ENCODE data around the gene JUND. TPM values are rescaled to one million over a fixed set of nuclear protein-coding genes. Genes with fewer than 3 reads are reported as not detected.

JUND gene
- total RNA-seq, 1 experiment from 2014 or later, result 379 TPM

DNA sequence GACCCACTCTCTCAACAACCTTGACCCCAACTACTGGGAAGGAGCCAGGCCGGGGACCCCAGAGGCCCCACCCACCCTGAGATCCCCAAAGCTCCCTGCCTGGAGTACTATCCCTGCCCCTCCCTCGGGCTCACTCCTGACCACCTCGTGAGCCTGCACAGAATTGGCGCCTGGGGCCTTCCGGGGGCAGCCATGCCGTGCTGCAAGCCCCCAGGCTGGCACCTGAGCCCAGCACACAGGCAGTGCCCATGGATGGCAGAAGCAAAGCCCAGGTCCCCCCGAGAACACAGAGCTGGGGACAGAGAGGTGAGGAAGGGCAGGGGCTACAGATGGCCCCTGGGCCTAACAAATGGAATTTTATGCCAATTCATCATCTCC is 27.5 kb upstream of the JUND start:
- DNase-seq (ENCODE audit: low spot score), result no peak

DNA sequence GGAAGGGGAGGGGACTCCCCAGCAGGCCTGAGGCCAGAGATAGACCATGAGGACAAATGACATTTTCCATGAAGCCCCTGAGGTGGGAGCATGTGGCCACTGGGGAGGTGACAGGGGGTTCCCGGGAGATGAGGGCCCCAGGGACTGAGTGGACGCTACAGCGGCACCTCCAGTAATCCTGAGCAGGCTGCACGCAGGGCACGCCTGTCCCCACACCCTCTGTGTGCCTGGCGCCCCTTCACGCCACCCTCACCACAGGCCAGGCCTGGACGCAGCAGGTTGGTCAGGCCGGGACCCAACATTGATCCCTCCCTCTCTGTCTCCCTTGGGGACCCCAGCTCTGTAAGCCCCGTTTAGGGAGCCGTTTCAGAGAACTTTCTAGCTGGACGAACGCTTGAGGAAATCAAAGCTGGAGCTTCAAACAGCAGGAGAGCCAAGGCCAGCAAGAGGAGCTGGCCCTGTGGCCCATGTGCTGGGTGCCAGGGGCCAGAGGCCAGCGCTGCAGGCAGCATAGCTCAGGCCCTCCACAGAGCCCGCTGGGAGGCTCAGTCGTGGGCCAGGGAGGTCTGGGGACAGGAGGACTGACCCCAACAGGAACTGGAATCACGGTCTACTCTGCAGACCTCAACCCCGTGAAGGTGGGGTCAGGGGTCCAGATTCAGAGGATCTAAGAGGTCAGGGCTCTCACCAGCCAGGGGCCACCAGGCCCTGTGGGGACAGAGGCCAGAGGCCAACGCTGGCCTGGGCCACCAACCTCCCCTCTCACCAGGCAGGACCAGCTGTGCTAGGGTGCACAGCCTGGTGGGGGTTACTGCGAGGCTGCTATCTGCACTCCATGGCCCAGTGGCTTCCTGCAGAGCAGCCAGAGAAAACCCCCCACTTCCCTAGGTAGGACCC is 26.9 kb upstream of the JUND start:
- DNase-seq (ENCODE audit: low spot score), result no peak

DNA sequence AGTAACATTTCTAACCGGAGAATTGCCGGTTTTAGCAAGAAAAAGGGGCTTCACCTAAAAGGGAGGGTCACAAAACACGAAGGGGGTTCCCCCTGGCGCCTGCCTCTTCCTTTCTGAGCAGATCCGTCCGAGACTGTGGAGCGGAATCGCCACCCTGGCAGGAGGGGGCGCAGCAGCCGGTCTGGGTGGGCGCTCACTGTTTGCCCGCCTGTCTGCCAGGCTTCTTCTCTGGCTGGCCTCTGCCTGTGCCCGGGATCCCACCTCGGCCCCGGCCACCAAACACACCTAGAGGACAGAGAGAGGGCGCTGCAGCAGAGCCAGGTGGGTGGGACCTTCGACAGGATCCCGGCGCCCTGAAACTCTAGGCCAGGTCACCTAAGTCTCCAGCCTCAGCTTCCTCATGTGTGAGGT is 25.9 kb upstream of the JUND start:
- no peak for DNase-seq (ENCODE audit: low spot score)

DNA sequence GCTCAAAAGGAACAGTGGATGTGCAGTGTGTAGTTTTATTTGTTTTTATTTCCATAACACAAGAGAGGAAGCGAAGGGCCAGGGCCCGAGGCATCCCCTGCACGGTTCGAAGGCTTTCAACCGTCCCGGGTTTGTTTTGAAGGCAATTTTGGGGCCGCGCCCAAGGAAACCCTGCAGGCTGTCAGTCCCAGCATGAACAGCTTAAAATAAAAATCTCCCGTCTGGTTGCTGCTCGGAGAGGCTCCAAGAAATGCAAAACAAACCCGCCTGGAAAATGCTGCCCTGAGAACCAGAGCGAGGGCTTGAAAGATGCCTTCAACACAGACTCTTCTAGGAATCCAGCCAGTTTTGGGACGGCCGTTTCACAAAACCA is 25.5 kb upstream of the JUND start:
- DNase-seq (ENCODE audit: low spot score), result no peak

DNA sequence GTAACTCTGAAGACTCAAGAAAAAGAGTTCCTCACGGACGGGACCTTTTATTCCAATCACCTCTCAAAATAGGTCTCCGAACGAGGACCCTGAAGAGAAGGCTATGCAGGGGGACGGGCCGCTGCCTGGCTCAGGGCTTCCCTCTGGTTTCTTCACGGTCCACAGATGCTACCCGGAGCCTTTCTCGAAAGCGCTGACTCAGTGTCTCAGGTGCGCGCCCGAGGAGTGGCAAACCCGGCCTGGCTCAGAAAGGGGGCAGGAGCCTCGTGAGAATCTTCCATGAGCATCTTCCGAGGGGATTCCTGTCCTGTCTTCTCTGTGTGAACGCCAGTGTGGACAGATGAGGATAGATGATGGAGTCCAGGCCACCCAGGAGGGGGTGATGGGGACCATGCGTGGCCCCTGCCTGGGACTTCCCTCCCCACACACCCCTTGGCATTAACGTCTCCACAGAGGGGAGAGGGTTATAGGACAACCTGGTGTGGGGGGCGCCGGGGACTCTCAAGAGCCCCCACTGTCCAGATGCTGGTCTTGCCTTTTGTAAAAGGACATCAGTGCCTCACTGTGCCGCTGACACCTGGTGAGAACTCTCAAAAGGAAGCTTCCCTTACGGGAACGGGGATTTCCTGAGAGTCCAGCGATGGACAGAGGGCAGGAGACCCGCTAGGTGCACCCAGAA is 24.9 kb upstream of the JUND start:
- DNase-seq (ENCODE audit: low spot score), result no peak

DNA sequence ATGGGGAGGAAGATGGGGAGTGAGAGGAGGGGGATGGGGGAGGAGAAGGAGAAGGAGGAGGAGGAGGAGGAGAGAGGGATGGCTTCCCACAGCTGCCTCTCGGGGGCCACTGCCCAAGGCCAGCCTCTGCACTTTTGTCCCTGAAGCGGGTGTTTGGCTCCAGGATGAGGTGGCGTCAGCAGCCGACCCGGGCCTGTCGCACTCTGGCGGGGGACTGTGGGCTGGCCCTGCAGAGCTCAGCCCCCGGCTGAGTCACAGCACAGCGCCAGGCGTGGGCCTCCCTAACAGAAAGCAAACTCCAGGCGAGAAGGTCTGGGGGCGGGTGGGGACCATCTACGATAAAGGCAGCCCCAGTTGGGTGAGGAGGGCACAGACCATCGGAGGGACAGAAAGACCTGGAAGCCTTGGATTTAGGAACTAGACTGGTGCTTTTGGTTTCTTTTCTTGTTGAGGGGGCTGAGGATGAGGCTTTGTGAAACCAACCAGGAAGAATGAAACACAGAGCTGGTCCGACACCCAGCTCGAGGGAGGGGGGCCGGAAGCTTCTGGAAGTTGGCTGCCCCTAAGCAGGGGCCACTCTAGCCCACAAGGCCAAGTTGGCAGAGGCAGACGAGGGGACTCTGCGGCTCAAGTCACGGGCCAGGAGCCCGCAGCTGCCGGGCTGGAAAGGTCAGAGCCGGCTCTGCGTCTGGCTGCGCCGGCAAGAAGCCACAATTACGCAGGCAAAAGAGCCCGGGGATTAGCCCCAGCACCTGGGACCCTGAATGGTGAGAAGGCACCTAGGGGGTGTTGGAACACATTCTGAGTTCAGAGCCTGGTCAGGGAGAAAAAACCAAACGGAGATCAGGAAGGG is 23.3 kb upstream of the JUND start:
- peak; percentile 60 for DNase-seq (ENCODE audit: low spot score)

DNA sequence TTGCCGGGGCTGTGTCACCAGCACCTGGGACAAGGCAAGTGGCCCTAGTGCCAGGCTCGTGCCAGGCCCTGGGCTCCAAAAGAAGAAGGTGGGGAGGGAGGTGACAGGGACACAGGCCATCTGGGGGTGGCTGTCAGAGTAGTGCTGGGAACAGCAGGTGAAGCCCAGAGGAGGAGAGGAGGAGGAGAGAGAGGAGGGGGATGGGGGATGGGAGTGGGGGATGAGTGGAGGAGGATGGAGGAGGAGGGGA is 22.7 kb upstream of the JUND start:
- peak; percentile 12 for DNase-seq (ENCODE audit: low spot score)

DNA sequence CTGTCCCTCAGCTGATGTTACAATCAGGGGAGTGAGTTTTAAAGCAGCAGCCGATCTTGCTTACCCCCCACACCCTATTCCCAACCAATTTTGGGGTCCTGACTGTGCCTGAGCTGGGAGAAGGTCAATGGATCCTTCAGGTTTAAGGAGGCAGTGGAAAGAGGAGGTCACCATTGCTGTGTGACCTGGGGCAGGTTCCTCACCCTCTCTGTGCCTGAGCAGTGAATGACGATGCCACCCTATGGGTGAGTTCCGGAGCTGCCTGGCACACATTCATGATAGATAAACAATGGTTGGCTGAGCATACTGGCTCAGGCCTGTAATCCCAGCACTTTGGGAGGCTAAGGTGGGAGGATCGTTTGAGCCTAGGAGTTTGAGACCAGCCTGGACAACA is 20.3 kb upstream of the JUND start:
- DNase-seq (ENCODE audit: low spot score), result no peak

DNA sequence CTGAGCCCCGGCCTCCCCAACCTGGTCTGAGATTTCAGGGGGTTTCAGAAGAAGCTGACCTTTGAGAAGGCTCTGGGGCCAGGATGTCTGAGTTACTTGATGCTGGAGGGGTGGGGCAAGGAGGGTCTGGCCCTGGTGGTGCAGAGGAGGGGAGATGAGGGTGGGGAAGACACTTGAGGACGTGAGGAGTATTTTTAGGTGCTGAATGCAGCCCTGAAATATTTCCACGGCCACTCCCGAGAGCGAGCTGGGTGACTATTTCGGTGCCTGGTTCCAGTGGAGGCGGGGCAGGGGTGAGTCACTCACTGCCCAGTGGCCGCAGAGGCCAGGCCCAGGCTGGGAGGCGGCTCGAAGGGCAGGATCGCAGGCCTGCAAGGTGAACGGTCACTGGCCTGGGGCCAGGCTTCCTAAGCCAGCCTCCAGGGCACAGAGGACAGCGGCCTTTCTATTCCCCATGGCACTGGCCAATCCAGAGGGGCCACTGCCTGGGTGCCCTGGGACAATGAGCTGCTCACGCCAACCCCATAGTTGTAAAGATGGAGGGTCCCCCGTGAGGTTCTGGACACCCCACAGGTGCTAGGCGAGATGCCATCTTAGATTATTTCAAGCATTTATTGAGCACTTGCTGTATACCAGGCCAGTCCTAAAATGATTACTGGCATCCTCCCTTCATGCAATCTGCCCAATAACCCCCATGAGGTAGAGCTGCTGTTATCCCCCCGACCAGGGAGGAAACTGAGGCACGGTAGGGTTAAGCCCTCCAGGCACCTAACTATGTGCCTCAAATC is 19.7 kb upstream of the JUND start:
- DNase-seq (ENCODE audit: low spot score), result peak; percentile 39

DNA sequence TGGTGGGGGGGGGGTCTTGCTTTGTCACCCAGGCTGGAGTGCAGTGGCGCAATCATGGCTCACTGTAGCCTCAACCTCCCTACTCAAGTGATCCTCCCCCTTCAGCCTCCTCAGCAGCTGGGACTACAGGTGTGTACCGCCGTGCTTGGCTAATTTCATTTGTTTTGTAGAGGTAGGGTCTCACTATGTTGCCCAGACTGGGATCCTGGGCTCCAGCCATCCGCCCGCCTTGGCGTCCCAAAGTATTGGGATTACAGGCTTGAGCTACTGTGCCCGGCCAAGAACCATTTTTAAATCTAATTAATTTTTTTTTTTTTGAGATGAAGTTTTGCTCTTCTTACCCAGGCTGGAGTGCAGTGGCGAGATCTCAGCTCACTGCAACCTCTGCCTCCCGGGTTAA is 18.2 kb upstream of the JUND start:
- no peak for DNase-seq (ENCODE audit: low spot score)

DNA sequence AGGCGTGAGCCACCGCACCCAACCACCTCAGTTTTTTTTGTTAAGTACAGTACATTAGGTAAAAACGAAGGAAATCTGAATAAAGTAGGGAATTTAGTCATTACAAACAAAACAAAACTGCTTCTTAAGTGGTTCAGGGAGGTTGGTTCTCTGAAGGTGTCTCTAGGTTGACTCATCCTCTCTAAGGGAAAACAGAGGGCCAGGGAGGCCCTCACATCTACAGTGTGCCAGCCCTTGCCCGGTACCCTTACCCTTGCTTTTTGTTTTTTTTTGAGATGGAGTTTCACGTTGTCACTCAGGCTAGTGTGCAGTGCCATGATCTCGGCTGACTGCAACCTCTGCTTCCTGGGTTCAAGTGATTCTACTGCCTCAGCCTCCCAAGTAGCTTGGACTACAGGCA is 17.2 kb upstream of the JUND start:
- DNase-seq (ENCODE audit: low spot score), result no peak

DNA sequence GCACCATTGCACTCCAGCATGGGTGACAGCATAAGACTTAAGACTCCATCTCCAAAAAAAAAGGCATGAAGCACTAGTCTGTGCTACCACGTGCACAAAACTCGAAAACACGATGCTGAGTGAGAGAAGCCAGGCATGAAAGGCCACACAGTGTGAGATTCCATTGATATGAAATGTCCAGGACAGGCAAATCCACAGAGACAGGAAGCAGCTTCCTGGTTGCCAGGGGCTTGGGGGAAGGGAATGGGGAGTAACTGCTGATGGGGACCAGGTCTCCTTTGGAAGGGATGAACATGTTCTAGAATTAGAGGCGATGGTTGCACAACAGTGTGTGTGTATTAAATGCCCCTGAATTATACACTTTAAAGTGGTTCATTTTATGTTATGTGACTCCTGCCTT is 15.9 kb upstream of the JUND start:
- DNase-seq (ENCODE audit: low spot score), result no peak

DNA sequence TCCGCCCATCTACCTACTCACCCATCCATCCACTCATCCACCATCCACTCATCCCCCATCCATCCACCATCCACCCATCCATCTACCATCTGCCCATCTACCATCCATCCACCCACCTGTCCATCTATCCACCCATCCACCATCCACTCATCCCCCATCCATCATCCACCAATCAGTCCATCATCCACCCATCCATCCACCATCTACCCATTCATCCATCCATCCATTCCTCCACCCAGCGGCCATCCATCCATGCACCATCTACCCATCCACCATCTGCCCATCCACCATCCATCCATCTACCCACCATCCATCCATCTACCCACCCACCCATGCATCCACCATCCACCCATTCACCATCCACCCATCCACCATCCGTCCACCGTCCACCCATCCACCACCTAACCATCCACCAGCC is 13.6 kb upstream of the JUND start:
- no peak for DNase-seq (ENCODE audit: low spot score)

DNA sequence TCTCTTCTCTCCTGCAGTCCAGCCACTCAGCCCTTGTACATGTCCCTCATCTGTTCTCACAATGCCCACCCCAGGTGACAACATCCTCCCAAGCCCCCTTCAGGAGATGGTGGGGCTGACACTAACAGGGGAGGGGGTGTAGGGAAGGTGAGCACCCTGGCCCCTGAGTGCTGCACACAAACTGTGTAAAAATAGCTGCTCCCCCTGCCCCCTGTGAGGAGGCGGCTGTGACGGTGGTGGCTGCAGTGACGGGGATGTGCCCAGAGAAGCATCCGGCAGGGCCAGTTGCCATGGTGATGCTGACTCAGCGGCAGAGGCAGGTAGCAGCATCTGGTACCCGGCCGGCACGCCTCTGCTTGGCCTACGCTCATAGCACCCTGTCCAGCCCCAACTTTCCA is 13.0 kb upstream of the JUND start:
- peak; percentile 34 for DNase-seq (ENCODE audit: low spot score)

DNA sequence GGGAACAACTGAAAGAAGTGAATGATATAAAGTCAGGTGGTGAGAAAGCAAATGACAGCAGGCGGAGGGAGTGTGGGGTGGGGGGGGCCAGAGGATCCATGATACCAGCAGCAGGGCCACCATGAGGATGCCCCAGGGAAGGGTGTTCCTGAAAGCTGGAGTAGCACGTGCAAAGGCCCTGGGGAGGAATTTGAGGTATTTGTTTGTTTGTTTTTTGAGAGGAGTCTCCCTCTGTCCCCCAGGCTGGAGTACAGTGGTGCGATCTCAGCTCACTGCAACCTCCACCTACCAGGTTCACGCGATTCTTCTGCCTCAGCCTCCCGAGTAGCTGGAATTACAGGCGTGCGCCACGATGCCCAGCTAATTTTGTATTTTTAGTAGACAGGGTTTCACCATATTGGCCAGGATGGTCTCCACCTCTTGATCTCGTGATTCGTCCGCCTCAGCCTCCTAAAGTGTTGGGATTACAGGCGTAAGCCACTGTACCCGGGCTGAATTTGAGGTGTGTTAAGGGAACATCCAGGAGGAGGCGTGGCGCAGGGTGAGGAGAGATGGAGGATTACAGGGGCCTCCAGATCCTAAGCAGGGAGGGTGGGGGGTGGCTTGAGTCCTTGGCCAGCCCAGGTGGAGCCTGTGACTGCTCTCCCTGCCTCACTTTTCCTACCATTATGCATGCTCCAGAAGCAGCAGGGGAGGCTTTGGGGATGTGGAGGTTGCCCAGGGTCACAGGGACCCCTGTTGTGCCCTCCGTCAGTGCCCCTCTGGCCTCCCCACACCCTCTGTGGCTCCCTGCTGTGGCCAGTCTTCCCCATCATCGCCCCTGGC is 12.4 kb upstream of the JUND start:
- DNase-seq (ENCODE audit: low spot score), result no peak

DNA sequence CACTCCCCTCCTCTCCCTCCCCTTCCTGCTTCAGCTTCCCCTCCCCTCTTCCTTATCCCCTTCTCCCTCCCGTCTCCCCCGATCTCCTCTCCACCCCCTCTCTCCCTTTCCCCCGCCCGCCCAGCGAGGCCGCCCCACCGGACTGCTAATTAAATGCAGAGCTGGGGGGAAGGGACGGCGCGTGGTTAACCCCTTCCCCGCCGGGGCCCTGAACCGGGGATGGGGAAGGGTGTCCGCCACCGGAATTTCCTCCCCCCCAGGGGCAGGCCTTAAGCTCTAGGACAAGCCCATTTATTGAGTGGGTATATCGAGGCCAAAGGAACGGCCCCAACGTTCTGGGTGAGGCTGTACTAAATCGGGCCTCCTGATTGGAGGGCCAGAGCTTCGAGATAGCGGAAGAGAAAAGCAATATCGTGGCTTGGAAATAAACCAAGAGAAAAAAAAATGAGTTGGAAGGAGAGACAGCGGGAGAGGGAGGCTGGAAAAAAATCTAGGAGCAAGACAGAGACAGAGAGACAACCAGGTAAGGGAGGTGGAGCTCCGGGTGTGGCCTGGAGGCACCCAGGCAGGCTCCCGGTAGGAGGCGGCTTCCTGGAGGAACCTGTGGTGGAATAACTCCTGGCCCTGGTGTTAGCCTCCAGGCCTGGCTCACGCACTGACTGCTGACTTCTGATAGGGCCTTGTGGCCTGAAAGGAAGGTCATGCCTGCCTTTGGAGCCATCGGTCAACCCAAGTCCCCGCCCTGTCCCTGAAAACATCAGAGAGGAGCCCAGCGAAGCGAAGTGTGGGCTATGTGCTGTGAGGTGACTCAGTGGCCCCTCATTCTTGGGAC is 11.6 kb upstream of the JUND start:
- DNase-seq (ENCODE audit: low spot score), result peak; percentile 15

DNA sequence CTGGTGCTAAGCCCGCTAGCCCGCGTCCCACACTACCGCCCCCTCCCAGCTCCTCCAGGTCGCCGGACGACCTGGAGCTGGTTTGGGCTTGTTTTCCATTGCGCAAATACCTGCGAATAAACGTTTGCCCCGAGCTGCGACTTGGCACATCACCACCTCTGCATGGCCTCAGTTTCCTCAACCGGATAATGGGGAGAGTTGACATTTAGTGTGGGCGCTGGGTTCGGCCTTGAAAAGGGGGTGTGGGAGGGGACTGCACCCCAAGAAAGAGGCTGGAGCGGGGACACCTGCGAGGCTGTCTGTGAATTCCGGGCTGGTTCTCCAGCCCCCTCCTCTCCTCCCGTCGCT is 11.0 kb upstream of the JUND start:
- peak; percentile 8 for DNase-seq (ENCODE audit: low spot score)

DNA sequence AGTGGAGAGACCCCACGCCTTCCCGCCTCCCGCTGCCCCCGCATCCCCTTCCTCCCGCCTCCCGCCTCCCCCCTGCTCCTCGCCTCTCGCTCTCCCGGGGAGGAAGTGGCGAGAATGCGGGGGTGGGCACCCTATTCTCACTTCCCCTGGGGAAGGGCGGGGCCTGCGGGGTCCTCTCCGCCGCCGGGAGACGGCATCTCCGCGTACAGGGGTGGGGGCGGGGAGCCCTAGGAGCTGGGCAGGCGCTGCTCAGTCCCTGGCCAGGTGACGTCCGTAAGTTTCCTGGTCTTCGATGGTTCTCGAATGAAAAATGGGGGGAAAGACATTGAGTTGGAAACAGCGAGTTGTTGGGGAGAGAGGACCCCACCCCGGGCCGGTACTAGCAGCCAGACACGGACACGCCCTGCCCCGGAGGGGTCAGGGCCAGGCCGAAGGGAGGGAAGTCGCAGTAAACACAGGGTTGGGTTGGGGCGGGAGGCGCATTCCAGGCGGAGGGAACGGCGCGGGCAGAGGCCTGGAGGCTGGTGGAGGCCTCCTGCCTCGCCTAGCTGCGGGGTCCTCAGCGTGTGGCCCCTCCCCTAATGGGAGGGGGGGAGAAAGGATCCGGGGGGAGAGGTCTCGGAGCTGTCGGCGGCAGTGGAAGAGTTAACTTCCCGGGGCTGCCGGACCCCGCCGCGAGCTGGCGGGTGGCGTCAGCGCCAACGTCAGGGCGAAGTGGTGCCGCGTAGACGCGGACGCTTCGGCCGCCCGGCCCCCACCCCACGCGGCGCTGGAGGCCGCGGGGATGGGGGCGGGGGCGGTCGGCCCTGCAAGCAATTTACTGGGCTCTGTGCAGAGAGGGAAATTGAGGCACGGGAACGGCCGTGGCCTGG is 10.4 kb upstream of the JUND start:
- peak; percentile 56 for DNase-seq (ENCODE audit: low spot score)

DNA sequence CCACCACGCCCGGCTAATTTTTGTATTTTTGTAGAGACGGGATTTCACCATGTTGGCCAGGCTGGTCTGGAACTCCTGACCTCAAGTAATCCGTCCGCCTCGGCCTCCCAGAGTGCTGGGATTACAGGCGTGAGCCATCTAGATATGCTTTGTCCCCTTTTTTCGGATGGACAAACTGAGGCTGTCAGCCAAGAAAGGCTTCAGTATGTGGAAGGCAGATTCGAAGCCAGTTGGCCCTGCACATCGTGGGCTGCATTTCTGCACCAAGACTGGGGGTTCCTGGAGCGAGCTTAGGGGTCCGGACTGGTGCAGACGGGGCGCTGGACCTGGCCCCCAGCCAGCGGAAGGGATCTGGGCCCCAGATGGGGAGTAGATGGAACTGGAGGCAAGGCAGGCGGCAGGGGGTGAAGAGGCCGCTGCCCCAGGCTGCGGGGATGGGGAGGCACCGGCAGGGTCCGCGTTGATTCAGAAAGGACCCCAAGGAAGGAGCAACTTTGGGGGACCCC is 9.7 kb upstream of the JUND start:
- DNase-seq (ENCODE audit: low spot score), result no peak

All from HT-29 (cell line).